Right ventricle myocardium inferior (tissue), 1 donor: Measurements from ENCODE around the gene CYLC2. TPM values are rescaled to one million over a fixed set of nuclear protein-coding genes. Genes with fewer than 3 reads are reported as not detected.
A peak's percentile ranks its signal among the peaks of the same experiment; 100 is the strongest.

ENCODE experiments used
- ATAC-seq: fragments of 200-7000 bp; cut with Tn5 transposase; one replicate; pipeline ENCODE4 v1.9.1; 2020; ENCODE audit warnings: mild to moderate bottlenecking, moderate library complexity
- DNase-seq: peaks from one replicate; pipeline ENCODE4 v3.0.0; 2021; ENCODE audit errors: missing footprints
- intact Hi-C: fragments of 100-400 bp; cut with DNase I; formaldehyde crosslinking; loops from one replicate; pipeline ENCODE4 v1.11.0; 2022
- long read RNA-seq: library from polyadenylated mRNA; unstranded; transcript quantifications from one replicate; pipeline ENCODE4 v2.0.0, GENCODE V29; 2021
- total RNA-seq: library from RNA; stranded (reverse); fragmentation: NEBNext Ultra II Directional; extraction: Animal tissue kit (Norgen Biotek cat#: 25700); gene quantifications from one replicate; pipeline ENCODE4 v1.2.1, GENCODE V29; 2021
- donor health status: DM: no; HTN: yes; CAD: no; lungs with severe emphysema.

Gene CYLC2, protein sequence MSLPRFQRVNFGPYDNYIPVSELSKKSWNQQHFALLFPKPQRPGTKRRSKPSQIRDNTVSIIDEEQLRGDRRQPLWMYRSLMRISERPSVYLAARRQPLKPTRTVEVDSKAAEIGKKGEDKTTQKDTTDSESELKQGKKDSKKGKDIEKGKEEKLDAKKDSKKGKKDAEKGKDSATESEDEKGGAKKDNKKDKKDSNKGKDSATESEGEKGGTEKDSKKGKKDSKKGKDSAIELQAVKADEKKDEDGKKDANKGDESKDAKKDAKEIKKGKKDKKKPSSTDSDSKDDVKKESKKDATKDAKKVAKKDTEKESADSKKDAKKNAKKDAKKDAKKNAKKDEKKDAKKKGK
- not detected for total RNA-seq
- long read RNA-seq = 0 reads

GRCh38 chr9:102995033-102995432 is at the start of gene CYLC2:
TSS of gene CYLC2 (plus strand) at chr9:102995333. CDS start at chr9:102995381, 48 bp downstream.
- intact Hi-C loops = no loop called here
- DNase-seq (no peak), ATAC-seq (no peak)

DNA sequence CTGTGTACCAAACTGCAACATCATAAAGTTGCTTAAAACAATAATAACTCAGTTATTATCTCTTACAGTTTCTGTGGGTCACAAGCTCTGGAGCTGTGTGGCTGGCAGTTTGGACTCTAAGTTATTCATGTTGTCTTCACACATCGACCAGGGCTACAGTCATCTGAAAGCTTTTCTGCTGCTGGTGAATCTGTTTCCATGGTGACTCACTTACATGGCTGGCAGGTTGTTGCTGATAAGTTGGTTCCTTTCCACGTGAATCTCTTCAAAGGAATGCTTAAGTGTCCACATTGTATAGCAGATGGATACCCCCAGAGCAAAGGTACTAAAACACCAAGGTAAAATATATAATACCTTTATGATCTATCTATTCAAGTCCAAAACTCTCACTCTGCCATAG is 44.8 kb upstream of the CYLC2 start:
- intact Hi-C loops = no loop called here
- no peak for DNase-seq
- no peak for ATAC-seq

DNA sequence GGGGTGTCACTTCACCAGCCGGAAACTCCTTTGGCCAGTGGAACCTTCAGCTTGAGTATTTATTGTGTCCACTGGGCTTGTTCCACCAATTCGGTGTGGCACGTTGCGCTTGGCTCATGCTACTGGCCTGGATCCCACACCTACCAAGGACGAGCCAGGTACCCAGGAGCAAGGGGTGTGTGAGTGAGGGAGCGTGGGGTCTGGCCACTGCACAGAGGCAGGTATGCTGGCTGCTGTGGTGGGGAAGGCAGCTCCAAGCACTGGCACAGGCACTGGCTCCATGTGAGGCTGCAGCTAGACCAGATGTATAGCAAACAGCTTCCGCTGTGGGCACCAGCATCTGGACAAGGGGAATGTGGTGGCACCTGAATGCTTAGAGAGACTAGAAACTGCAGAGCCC is 28.1 kb upstream of the CYLC2 start:
- intact Hi-C loops = no loop called here
- no peak for ATAC-seq
- DNase-seq = no peak

GRCh38 chr9:102967979-102968378 is 27.2 kb upstream of the CYLC2 start:
- intact Hi-C loops = no loop called here
- ATAC-seq (no peak), DNase-seq (no peak)

DNA sequence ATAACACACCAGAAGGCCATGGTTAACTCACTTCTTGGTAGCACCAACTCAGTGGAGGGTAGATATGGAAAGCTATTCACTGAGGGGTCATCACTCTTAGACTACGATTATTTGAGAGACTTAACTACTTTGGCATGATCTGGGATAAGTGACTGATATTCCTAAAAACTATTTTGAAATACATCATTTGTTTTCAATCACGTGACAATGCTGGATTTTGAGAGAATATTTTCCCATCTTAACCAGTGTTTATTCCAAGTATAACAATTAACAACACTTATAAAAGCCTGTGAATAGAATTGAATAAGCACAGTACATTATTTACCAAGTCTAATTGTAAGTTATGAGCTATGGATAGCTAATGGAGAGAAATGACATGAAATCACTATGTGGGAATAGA is 22.4 kb upstream of the CYLC2 start:
- ATAC-seq (no peak), DNase-seq (no peak)
- intact Hi-C loops = no loop called here

DNA sequence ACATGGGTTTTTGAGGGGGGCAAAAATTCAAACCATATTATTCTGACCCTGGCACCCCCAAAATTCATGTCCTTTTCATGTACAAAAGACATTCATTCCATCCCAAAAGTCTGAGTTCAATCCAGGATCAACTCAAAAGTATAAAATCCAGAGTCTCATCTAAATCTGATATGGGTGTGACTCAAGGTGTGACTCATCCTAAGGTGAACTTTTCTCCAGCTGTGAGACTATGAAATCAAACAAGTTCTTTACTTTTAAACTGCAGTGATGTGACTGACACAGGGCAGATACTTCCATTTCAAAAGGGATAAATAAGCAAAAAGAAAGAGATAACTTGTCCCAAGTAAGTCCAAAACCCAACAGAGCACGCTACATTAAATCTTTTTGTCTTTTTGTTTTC is 20.6 kb upstream of the CYLC2 start:
- intact Hi-C loops = no loop called here
- ATAC-seq (no peak), DNase-seq (no peak)

GRCh38 chr9:102975251-102975650 is 19.9 kb upstream of the CYLC2 start:
- no peak for DNase-seq
- ATAC-seq = no peak
- intact Hi-C loops = no loop called here

GRCh38 chr9:102985162-102985895 is 9.8 kb upstream of the CYLC2 start:
- intact Hi-C loops = no loop called here

DNA sequence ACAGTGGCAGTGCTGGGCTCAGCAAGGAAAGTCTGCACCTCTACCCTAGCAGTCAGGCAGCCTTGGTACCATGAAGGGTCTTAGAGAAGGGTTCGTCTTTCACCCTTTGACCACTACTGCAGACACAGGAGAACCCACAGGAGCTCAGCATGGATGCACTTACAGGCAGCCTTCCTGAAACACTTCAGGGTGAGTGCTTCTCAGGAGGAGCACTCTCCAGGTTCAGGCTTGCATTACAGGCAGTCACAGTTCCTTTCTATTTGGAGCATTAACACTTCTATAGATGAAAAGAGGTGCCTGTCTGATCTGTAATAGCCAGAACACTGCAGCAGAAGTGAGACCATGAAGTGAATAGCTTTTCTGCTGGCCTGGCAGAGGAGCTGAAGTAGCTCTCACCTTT is 8.7 kb upstream of the CYLC2 start:
- no peak for DNase-seq
- intact Hi-C loops = no loop called here
- no peak for ATAC-seq

More at GRCh38 chr9:102985162-102985895, 9.8 kb upstream of the CYLC2 start:
- ATAC-seq (no peak), DNase-seq (no peak)

- no peak for ATAC-seq
- intact Hi-C loops = no loop called here
- DNase-seq = no peak
These were observed 8.6 kb downstream of the CYLC2 start for GRCh38 chr9:103003689-103004088.

GRCh38 chr9:103014242-103014641 is 19.1 kb downstream of the CYLC2 start:
- intact Hi-C loops = no loop called here
- ATAC-seq = no peak
- DNase-seq = no peak

DNA sequence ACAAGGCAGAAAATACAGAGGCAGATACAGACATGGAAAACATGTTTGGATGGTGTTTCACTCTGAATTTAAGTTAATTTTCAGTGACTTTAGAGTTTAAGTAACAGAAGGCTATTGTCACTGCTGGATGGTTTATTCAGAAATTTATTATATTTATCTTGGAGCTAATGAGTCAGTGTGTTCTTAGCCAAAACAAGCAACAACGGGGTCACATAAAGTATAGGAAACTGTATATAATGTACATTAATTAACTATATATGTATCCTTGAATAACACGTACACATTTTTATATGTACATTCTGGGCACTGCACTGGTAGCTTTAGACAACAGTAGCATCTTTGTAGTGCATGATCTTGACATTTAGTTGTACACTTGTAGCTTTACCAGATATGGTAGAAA is 30.7 kb downstream of the CYLC2 start:
- ATAC-seq = no peak
- intact Hi-C loops = no loop called here

GRCh38 chr9:103037508-103038477 is 42.7 kb downstream of the CYLC2 start:
- intact Hi-C loops = no loop called here
- DNase-seq (peak; percentile 35), ATAC-seq (peak; percentile 83)

More for the DNA sequence above, 30.7 kb downstream of the CYLC2 start:
- DNase-seq = no peak

GRCh38 chr9:103041961-103042360 is 46.8 kb downstream of the CYLC2 start:
- no peak for ATAC-seq
- intact Hi-C loops = no loop called here
- no peak for DNase-seq
